SK-N-MC (cell line): Measurements from ENCODE around the gene GSK3B.
A peak's percentile ranks its signal among the peaks of the same experiment; 100 is the strongest.
"Not testable (repeated sequence)": the region's sequence is repeated elsewhere in the genome, so short reads cannot be mapped to it uniquely, and the experiment has no call there.

ENCODE experiments used
- DNase-seq: peaks from one replicate; pipeline ENCODE4 v3.0.0-alpha.2; 2011; ENCODE audit warnings: low read depth, low spot score
- H3K27ac ChIP-seq: fragments of 200-600 bp; sonication (generic); 2 replicates; pipeline ENCODE4 v1.5.1; 2016; ENCODE audit warnings: mixed run types
- H3K36me3 ChIP-seq: fragments of 200-600 bp; sonication (generic); 2 replicates; pipeline ENCODE4 v1.6.1; 2017; ENCODE audit warnings: antibody characterized with exemption, low read length, mixed read lengths; ENCODE audit not compliant: insufficient read depth
- H3K4me3 ChIP-seq: fragments of 200-600 bp; sonication (generic); 2 replicates; pipeline ENCODE4 v1.5.1; 2016
- H3K9ac ChIP-seq: fragments of 200-600 bp; sonication (generic); 2 replicates; pipeline ENCODE4 v1.8.0; 2017; ENCODE audit warnings: mixed run types, mixed read lengths; ENCODE audit not compliant: insufficient read length
- H3K9me3 ChIP-seq: fragments of 200-600 bp; sonication (generic); 2 replicates; pipeline ENCODE4 v1.6.1; 2017; ENCODE audit warnings: low read depth, mild to moderate bottlenecking, antibody characterized with exemption, low read length, moderate library complexity, mixed read lengths
- EZH2 ChIP-seq: fragments of 200-600 bp; sonication (generic); IDR thresholded peaks from one replicate; pipeline ENCODE4 v1.6.1; 2017; ENCODE audit warnings: antibody characterized with exemption
- FOXP2 ChIP-seq: optimal IDR thresholded peaks from 2 replicates; pipeline ENCODE3; 2011; ENCODE audit warnings: mild to moderate bottlenecking, moderate library complexity; ENCODE audit not compliant: insufficient read depth; ENCODE audit errors: extremely low read length, control extremely low read depth
- POLR2AphosphoS5 ChIP-seq: IDR thresholded peaks from 2 replicates; pipeline ENCODE4 v1.6.1; 2012; ENCODE audit warnings: mild to moderate bottlenecking, low read depth, low read length, borderline replicate concordance

The GSK3B gene

GRCh38 chr3:119893769-119894168 is 200.5 kb downstream of the GSK3B start:
- Histone ChIP-seq H3K36me3 (peaks cover 20% of the 10 kb centered on the region), H3K4me3 (no peak overlapping the region), H3K27ac (no peak overlapping the region), H3K9ac (no peak overlapping the region), H3K9me3 (no peaks in the 10 kb centered on the region)
- TF ChIP-seq FOXP2 (no peak), POLR2AphosphoS5 (no peak), EZH2 (no peak)
- no peak for DNase-seq

DNA sequence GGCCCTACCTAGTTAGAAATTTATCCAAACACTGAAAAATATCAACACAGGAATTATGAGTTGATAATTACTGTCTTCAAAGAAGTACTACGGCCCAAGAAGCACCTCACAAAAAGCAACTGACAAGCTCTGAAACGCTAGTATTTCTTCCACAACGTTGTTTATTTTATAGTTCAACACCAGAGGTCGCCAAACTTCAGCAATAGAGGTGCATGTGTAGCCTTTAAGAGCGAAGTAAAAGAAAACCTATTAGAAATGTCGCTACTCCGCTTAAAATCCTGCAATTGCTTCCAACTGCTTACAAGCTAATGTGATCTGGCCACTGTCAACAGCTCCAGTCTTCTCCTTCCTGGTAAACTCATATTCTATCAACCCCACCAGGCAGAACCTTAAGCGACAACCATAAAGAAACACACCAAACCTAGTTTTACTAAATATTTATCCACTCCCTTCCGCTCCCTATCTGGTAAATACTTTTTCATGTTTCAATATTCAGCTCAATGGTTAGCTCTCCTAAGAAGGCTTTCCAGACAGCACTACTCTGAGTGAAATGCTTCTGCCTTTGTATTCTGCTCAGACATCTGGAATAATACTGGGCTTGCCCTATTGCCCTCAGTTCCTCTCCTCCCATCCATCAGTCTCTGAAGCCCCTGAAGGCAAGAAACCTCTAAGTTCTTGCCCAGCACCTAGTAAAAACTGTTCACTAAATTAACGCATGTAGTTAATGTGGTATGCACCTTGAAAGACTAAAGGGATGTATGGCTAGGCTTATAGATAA is 202.1 kb downstream of the GSK3B start:
- Histone ChIP-seq H3K27ac (no peak overlapping the region), H3K4me3 (no peak overlapping the region), H3K36me3 (peaks cover 30% of the 10 kb centered on the region), H3K9ac (no peak overlapping the region), H3K9me3 (no peaks in the 10 kb centered on the region; the same call in 1 of the 2 replicates)
- DNase-seq = peak; percentile 59
- no peak for TF ChIP-seq FOXP2
- no peak for TF ChIP-seq EZH2
- TF ChIP-seq POLR2AphosphoS5 = no peak

- H3K36me3 ChIP-seq = peaks cover 26% of the 10 kb centered on the region
- H3K9me3 ChIP-seq, H3K4me3 ChIP-seq, H3K27ac ChIP-seq, DNase-seq, H3K9ac ChIP-seq: not testable (repeated sequence)
Observed at GRCh38 chr3:119888681-119889080, 205.6 kb downstream of the GSK3B start.

GRCh38 chr3:119885746-119886530 is 208.3 kb downstream of the GSK3B start:
- TF ChIP-seq EZH2 (no peak), FOXP2 (no peak), POLR2AphosphoS5 (no peak)
- H3K9ac ChIP-seq = no peak overlapping the region
- no peak for DNase-seq
- no peak overlapping the region for H3K4me3 ChIP-seq
- no peak overlapping the region for H3K27ac ChIP-seq
- no peaks in the 10 kb centered on the region; the same call in 1 of the 2 replicates for H3K9me3 ChIP-seq
- H3K36me3 ChIP-seq = peaks cover 26% of the 10 kb centered on the region

GRCh38 chr3:119884161-119884557 is 210.1 kb downstream of the GSK3B start:
- Histone ChIP-seq H3K27ac (no peak overlapping the region), H3K9ac (no peak overlapping the region), H3K4me3 (no peak overlapping the region), H3K36me3 (peaks cover 24% of the 10 kb centered on the region; the same call in 1 of the 2 replicates), H3K9me3 (no peaks in the 10 kb centered on the region; the same call in 1 of the 2 replicates)
- no peak for DNase-seq
- TF ChIP-seq FOXP2 (no peak), EZH2 (no peak), POLR2AphosphoS5 (no peak)

DNA sequence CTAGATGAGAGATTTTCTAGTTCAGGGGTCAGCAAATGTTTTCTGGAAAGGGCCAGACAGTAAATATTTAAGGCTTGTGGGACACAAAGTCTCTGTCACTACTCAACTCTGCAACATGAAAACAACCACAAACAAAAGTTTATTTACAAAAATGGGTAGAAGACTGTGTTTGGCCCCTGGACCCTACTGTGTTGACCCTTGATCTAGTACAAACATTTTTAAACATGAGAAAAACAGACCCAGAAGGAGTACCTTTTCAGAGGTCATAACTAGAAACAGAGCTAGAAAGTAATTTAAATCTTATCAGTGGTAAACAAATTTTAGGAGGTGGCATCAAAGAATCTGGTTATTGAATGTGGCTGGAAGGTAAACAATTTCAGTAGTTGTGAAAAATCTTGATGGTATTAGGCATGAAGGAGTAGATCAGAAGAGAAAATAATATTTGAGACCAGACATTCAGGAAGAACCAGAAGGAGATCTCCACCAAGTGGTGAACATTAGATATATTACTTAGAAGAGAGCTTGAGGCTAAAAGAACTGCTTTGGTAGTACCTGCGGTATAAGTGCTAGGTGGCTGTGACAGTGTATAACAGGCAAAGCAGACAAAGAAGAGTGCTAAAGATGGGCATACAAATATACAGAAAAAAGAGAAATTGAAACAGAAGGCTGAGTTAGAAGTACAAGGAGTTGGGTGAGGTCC is 210.6 kb downstream of the GSK3B start:
- Histone ChIP-seq H3K27ac (no peak overlapping the region), H3K9me3 (no peaks in the 10 kb centered on the region; the same call in 1 of the 2 replicates), H3K9ac (no peak overlapping the region), H3K4me3 (no peak overlapping the region), H3K36me3 (peaks cover 24% of the 10 kb centered on the region; the same call in 1 of the 2 replicates)
- no peak for TF ChIP-seq POLR2AphosphoS5
- TF ChIP-seq FOXP2 = no peak
- TF ChIP-seq EZH2 = no peak
- no peak for DNase-seq

GRCh38 chr3:119880966-119881365 is 213.3 kb downstream of the GSK3B start:
- DNase-seq = no peak
- no peaks in the 10 kb centered on the region for H3K9me3 ChIP-seq
- H3K36me3 ChIP-seq = 0 out of 2 replicates have a peak, but pooled peaks cover 12% of the 10 kb centered on the region
- no peak overlapping the region for H3K9ac ChIP-seq
- TF ChIP-seq EZH2 = no peak
- TF ChIP-seq POLR2AphosphoS5 = no peak
- TF ChIP-seq FOXP2 = no peak
- no peak overlapping the region for H3K4me3 ChIP-seq
- H3K27ac ChIP-seq = no peak overlapping the region

DNA sequence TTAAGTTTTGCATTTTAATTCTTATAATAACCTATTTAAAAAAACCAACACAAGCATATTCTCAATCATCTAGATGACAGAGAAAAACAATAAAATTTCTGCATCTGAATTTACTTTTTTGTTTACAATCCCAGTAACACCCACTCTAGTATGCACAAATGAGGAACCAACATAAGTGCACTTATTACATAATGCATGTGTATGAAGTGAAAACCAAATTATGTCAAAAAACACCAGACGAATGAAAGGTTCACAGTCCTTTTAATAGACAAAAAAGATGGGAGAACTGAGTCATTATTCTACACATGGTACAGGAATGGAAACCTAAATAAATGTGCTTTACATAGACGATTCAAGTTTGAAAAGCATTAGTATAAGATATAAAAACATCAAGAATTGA is 220.6 kb downstream of the GSK3B start:
- no peak for DNase-seq
- no peaks in the 10 kb centered on the region for H3K36me3 ChIP-seq

More for the DNA sequence above, 220.6 kb downstream of the GSK3B start:
- Histone ChIP-seq H3K27ac (no peak overlapping the region), H3K4me3 (no peak overlapping the region), H3K9ac (no peak overlapping the region), H3K9me3 (no peaks in the 10 kb centered on the region)
- TF ChIP-seq POLR2AphosphoS5 = no peak
